NCI-H524 (cell line): ENCODE measurements around the gene TSPAN5.

Source experiments
- DNase-seq, 2 experiments: peaks; one replicate each; lab custom pipeline; 2025; lab: John Stamatoyannopoulos, UW

TSPAN5 gene

GRCh38 chr4:98673288-98673644 is 14.9 kb upstream of the TSPAN5 start:
- DNase-seq: peak in 1 of 2 experiments; percentile 44

- DNase-seq: no peak
These were observed 14.3 kb upstream of the TSPAN5 start for GRCh38 chr4:98672583-98673287.

- no peak for DNase-seq
These were observed 12.7 kb upstream of the TSPAN5 start for GRCh38 chr4:98671131-98671530.

DNA sequence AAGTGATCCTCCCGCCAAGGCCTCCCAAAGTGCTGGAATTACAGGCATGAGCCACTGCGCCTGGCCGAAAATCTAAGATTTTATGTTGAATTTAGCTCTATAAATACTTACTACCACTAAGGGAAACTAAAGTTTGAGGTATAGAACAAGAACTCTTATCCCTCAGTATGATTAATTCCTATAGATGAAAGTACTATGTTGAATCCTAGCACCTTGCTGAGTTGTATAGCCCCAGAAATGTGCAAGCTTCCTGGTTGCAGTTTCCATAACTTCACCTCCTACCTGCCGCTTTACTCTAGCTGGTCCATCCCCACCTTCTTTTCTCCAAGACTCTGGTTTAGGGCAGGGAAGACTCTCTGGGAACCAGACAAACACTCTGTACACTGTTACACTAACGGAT is 11.8 kb upstream of the TSPAN5 start:
- no peak for DNase-seq

GRCh38 chr4:98669577-98669976 is 11.2 kb upstream of the TSPAN5 start:
- no peak for DNase-seq

DNA sequence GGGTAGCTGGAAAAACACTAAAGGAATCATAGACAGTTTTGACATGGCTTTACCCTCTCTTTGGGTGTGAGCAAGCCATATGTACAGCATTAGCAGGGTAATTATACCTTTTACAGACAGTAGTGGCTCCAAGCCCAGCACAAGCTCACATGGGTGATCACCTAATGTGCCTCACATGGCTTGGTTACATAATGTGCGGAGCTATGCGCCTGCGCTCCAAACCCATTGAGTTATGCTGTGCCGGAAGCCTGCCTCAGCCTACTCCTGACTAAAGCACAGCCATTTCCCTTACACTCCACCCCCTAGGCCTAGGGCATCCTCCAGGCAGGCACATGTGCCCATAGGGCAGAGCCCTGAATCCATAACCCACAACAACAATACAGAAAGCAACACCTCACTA is 6.5 kb upstream of the TSPAN5 start:
- DNase-seq: no peak

DNA sequence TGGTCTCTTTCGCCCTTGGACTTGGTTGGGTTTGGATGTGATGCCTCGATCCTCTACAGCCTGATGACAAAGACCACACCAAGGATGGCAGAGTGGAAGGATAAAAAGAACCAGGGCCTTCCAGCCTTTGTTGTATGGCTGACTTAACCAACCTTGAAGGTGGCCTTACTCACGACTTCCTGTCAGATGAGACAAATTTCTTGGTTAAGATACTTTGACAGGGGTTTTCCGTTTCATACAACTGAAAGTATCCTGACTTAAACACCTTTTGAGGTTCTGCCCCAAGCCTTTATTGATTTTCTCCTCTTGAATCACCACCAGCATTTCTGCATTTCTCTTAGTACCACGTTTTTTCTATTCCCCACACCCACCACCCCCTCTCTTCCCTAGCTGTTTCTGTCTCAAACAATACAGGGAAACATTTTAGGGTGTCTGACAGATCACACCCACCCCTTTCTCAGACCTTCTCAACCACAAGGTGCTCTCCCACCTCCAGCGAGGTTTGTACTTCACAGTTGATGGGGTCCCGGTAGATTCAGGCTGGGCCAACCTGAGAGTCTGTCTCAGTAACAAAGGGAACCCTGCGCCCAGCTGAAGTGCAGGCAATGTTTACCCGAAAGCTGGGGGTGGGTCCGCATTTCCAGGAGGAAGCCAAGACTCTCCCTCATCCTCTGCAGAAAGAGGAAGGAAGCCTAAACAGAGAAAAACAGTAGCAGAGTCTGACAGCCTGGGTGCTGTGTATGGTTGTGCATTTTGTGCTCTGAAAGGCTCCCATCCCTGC is 5.0 kb upstream of the TSPAN5 start:
- no peak for DNase-seq

DNA sequence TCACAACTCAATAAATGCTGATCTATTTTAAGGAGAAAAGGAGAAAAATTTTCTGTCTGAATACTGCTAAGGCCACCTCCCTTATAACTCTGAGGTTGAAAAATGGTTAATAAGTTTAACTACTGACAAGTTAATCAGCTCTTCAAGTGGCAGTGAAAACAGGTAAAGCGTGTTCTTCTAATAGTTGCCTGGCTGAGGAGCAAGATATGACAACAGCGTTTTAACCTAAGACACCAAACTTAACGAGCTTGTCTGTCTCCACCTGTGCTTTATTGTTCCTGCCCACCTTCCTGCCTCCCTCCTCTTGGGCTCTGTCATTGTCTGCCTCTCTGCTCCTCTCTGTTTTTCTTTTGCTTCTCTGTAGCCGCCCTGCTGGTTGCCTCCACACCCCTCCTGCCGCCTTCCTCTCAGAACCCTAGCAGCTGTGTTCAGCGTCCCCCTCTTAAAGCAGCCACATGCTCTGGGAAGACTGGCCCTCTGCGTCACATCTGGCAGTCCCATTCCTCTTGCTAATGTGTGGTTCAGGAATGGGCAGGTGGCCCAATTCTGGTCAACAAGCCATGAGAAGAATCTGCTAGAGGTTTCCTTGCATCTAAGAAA is 4.3 kb upstream of the TSPAN5 start:
- no peak for DNase-seq

- DNase-seq: no peak
These were observed 3.6 kb upstream of the TSPAN5 start for GRCh38 chr4:98662055-98662453.

GRCh38 chr4:98661371-98662054 is 3.1 kb upstream of the TSPAN5 start:
- DNase-seq: no peak

DNA sequence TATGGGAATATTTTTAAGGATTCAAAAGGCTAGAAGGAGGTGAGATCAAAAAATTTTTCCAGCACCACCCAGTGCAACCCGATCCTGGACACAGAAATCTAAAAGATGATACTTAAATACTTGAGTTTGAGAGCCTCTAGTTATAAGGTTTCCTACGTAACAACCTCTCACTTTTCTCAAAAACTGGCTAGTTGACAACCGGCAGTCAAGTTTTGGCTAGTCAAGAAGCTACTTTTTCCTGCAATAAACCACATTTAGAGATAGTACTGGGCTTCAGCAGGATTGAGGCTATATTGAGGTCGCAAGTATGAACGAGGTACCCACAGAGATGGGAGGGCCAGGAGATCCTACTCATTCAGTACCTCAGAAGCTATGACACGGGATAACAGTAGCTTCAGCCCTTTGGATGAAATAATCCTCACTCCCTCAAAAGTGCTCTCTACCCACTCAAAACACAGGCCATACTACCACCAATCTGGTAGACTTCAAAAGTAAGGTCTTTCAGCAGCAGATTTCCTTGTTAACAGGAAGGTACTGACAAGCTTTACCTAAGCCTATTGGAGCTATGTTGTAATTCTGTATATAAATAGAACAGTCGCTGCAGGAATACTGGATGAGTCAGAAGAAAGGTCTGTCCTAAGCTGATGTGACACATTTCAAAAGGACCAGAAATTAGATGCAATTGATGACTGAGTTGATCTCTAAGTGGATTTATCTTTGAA is 1.5 kb upstream of the TSPAN5 start:
- DNase-seq: no peak

- DNase-seq: peak in 1 of 2 experiments; percentile 14
These were observed 738 bp upstream of the TSPAN5 start for GRCh38 chr4:98659106-98659592.

- DNase-seq: peak; percentile 40 to 70
These were observed 702 bp downstream of the TSPAN5 start for GRCh38 chr4:98657531-98658286.

- DNase-seq: no peak
These were observed 1.5 kb downstream of the TSPAN5 start for GRCh38 chr4:98656886-98657285.

GRCh38 chr4:98656443-98656842 is 2.0 kb downstream of the TSPAN5 start:
- no peak for DNase-seq

- no peak for DNase-seq
These were observed 4.2 kb downstream of the TSPAN5 start for GRCh38 chr4:98653890-98654867.

DNA sequence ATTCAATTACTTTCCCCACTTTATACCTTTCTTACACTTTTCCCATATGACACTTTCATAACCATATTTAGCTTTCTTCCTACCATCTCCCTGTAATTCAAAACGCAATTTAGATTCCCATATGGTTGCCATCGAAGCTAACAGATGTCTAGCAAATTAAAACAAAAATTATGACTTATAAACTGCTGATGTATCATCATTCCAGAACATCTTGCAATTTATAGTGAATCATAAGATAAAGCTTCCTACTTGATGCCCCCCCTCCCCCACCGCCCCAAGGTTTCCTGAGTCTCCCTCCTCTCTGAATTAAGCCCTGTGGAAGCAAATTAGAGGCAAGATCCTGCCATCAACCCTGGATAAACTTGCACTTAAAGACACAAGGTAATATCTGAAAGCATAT is 5.4 kb downstream of the TSPAN5 start:
- peak in 1 of 2 experiments; percentile 26 for DNase-seq

GRCh38 chr4:98648602-98649001 is 9.8 kb downstream of the TSPAN5 start:
- no peak for DNase-seq

- no peak for DNase-seq
These were observed 12.0 kb downstream of the TSPAN5 start for GRCh38 chr4:98646422-98646821.

GRCh38 chr4:98645527-98645926 is 12.9 kb downstream of the TSPAN5 start:
- no peak for DNase-seq
